Ecto neural progenitor cell (in vitro differentiated cells): ENCODE results near the gene GRIK4.

ENCODE experiments used
- DNase-seq: peaks from one replicate; pipeline ENCODE4 v3.0.0-alpha.2; 2018; ENCODE audit warnings: low spot score

The GRIK4 gene

DNA sequence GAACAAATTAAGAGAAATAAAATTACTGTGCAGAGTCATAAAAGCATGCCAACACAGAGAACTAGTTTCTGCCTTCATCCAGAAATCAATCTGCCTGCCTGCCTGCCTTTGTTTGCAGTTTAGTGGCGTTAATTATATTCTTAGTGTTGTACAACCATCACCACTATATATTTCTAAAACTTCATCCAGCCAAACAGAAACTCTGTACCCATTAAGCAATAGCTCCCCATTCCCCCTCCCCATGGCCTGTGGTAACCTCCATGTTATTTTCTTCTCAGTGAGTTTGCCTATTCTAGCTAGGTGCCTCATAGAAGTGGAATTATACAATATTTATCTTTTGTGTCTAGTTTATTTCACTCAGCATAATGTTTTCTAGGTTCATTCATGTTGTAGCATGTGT is 329.1 kb downstream of the GRIK4 start:
- no peak for DNase-seq

GRCh38 chr11:120841074-120841473 is 329.5 kb downstream of the GRIK4 start:
- no peak for DNase-seq

DNA sequence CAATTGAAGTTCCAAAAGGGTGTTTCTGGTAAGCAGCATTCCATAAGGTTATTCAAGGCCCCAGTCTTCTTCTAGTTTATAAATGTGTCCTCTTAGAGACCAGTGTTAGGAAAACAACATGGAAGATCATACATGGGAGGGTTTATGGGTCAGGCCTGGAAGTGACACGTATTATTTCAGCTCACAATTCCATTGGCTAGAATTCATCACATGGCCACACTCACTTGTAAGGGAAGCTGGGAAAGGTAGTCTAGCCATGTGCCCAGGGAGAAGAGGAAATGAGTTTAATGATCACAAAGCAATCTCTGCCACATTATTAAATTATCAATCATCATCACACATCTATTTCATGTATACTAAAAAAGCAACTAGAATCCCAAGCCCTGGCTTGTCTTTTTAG is 330.6 kb downstream of the GRIK4 start:
- DNase-seq, result no peak

GRCh38 chr11:120853435-120853834 is 341.9 kb downstream of the GRIK4 start:
- no peak for DNase-seq

GRCh38 chr11:120854988-120855387 is 343.4 kb downstream of the GRIK4 start:
- DNase-seq, result no peak

DNA sequence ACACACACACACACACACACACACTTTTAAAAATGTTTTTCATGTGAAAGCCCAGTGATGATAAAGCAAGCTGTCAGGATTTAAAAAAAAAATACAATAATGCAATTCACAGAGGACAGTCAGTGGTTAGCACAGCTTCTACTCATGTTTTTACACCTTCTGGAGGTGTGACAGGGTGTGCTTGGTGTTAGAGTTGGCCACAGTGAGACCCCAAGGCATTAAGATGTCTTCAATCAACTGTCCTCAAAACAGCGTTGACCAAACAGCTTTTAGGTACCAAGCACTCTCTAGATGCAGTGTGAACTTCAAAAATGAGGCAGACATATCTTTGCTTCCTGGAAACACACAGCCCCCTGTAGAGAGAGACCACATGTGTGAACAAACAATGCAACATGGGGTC is 346.0 kb downstream of the GRIK4 start:
- DNase-seq, result no peak

DNA sequence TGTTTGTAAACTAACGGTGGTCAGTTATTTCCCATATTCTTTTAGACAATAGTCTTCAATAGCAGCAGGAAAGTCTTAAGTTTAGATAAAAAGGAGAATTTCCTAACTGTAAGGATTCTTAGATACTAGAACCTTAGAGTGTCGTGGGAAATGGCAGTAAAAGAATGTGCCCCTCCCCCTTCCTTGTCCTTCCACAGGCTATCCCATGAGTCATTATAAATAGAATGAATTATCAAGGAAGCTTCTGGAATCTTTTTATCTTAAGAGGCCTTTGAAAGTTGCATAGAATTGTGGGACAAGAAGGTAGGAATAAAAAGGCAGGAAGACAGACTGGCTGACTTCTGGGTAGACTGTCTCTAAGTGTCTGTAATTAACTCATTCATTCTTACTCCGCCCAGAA is 347.2 kb downstream of the GRIK4 start:
- DNase-seq, result no peak

DNA sequence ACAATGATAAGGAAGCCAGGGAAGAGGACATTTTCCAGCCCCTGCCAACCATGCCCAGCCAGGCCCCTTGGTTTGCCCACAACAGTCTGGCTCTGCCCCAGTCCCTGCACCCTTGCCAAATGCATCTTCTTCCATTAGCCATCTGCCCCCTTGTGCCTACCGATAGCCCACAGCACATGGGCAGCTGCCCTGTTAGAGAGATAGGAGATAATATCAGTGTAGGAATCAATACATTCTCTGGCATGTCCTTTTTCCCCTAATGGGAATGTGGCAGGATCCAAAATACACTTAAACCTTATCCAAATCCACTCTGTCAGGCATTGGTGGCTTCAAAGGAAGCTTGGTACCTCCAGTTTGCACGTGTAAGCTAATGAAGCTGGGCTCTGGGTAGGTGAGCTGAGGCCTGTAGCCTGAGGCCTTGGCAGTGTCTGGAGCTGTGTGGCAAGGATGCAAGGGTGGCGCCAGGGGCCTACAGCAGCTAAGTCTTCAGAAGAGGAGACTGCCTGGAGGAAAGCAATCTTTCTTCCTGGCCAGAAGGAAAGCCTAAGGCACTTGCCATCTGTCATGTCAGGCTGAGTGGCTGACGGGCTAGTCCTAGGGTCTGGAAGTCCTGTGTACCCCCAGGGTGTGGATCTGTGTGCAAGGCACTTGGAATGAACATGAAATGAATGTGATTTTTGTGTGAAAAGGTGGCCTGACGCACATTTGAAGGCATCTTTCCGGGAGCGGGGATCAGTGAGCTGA is 348.2 kb downstream of the GRIK4 start:
- DNase-seq, result no peak

DNA sequence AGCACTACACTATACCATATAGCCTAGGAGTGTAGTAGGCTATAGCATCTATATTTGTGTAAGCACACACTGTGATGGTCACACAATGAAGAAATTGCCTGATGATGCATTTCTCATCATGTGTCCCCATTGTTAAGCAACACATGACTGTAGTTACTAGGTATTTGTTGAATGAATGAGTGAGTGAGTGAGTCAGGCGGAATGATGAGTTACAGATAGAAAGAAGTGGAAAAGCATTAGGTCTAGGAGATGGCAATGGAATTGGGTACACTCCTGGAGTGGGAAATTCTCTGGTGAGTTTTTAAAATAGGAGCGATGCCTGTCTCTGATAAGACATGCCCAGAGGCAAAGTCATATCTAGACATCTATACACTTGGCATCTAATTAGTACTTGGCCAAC is 351.8 kb downstream of the GRIK4 start:
- no peak for DNase-seq

- no peak for DNase-seq
These were observed 355.5 kb downstream of the GRIK4 start for GRCh38 chr11:120867024-120867423.

- DNase-seq, result no peak
These were observed 356.0 kb downstream of the GRIK4 start for GRCh38 chr11:120867531-120867930.

DNA sequence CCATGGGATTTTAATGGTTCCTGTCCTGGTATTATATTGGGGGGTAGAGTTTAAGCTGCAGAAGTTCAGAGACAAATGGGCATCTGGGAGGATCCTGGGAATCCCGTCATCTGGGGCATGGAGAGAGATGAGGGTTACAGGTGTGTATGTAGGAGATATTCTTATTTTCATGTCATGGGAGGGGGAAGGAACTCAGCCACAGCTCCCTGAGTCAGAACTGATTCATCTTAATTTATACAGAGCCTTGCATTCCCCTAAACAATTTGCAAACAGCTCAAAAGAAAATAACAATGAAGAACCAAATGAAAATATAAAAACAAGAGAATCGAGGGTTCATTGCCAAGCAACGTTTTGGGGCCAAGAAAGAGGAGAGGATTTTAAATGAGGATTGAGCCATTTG is 356.4 kb downstream of the GRIK4 start:
- DNase-seq, result no peak

- no peak for DNase-seq
These were observed 357.5 kb downstream of the GRIK4 start for GRCh38 chr11:120869097-120869496.

DNA sequence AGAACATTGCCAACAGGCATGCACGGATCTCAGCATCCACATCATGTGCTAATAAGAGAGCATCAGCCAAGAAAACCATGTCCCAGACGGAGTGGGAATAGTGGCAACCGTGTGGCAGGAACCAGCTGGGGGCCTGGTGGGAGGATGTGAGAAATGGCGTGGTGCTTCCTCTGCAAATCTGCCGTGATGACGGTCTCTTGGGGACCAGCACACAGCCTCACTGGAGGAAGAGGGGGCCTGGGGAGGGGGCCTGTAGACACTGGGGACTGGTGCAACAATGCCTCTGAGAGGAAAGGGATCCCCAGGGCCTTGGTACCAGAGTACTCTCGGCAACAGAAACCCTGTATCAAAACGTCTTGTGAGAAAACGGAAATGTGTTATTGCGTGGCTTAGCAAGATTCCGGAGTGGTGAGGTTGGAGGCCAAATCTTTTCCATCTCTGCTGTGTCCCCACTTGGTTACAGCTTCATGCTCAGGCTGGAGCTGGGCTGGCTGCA is 358.0 kb downstream of the GRIK4 start:
- no peak for DNase-seq

- DNase-seq, result no peak
These were observed 359.6 kb downstream of the GRIK4 start for GRCh38 chr11:120871194-120871593.

DNA sequence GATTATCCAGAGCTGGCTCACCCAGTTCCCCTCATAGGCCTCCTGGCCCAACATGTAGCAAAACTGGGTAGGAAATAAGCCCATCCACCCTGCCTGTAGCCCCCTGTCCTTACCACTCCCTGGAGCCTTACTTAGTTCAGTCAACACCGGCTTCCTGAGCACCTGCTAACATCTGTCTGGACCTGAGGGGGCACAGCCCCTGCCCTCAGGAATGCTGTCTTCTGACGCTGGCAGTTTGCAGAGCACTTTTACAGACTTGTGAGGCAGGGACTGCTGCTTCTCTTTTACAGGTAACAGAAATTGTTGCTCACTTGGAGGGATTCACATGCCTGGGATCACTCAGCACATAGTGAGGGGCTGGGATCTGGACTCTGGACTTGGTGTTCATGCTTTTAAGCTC is 360.4 kb downstream of the GRIK4 start:
- no peak for DNase-seq

DNA sequence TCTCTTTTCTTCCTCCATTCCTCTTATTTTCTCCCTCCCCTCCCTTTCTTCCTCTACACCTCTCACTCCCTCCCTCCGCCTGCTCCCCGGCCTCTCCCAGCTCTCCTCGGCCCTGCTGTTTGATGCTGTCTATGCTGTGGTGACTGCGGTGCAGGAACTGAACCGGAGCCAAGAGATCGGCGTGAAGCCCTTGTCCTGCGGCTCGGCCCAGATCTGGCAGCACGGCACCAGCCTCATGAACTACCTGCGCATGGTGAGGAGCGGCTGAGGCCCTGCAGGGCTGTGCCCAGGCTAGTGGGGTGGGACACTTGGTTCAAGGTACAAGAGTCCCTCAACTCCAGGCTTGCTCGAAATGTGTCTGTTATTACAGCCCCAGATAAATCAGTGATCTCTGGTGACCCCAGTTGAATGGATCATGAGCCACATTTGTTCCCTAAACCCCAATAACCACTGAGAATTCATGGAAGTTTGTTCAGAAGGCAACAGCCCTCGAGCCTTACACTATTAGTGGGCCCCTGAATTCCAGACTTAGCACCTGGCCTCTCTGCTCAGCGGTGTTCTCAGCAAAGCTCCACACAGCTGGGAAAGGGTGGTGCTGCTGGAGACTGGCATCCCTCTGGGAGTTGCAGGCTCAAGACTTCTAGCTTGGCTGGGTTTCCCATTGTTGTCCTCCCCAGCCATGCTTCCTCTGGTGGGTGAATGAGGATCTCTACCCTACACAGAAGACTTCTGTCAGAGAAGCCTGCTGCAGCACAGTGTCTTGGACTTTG is 362.6 kb downstream of the GRIK4 start:
- DNase-seq, result no peak

DNA sequence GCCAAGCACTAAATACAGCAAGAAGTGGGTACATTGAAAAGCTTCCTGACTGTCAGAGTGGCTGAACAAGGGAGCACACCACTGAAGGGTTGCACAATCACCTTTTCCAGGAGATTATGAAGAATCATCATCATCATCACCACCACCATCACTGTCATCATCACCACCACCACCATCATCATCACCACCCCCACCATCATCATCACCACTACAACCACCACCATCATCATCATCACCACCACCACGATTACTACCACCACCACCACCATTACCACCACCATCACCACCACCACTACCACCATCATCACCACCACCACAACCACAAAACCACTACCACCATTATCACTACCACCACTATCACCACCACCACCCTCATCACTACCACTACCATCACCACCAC is 364.4 kb downstream of the GRIK4 start:
- DNase-seq, result no peak

DNA sequence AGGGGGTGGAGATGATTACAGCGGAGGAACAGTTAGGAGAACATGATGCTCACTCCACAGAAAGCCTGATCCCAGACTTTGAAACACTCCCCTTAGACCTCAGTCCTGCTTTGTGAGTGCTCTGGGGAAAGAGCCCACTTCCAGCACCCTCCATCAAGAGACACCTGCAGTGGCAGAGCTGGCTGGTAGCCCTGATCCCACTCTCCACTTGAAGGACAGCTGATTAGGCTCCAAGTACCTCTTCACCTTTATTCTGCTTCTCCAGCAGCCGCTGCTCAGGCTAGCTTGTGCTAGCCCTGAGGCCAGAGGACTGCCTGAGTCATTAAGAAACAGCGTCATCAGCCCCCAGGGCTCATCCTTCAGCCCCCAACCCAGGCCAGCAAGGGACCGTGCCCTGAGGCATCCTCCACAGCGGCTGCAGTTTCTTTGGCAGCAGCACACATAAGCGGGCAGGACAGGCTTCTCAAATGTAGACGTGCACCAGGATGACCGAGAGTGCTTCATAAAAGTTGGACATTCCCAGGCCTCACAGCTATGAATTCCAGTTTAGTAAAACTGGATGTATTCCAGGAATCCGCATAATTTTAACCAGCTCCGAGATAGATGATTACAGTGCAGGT is 366.3 kb downstream of the GRIK4 start:
- no peak for DNase-seq

GRCh38 chr11:120878781-120879180 is 367.2 kb downstream of the GRIK4 start:
- no peak for DNase-seq

GRCh38 chr11:120880498-120881175 is 369.1 kb downstream of the GRIK4 start:
- DNase-seq, result no peak

DNA sequence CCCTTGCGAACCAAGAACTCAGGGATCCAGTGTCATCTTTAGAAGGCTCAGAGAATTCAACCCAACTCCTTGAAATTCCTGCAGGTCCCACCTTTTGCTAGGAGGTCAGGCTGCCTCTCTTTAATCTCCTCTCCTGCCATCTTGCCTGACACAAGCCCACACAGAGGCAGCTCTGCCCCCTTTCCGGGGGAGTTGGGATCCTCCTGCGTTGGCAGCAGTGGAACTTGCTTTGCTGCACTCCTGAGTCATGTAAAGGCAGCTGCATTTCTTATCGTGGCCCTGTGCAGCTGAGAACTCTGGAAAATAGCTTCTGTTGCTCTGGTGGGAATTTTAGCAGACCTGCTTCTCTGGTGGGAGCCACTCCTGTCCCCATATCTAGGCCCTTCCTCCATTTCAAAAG is 370.0 kb downstream of the GRIK4 start:
- no peak for DNase-seq

DNA sequence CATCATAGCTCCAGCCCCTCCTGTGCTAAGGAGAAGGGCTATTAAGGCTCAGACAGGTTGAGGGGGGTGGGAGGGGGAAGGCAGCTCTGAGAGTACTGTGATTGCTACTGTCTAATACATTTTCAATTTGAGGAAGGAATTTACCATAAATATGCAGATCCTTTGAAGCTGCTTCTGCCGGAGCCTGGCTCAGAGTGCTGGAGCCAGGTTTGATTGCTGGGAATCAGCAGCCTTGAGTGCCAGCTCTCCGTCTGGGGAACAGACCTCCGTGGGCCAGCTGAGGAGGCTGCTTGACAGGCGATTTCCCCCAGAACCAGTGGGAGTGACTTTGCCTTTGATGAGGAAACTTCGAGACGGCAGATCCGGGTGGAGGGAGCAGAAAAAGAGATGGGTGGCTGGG is 370.6 kb downstream of the GRIK4 start:
- DNase-seq, result no peak
